Activated CD4-positive, alpha-beta T cell treated with anti-CD3 and anti-CD28 coated beads for 36 hours (primary cell): ENCODE measurements around the gene SERPINA5. TPM values are rescaled to one million over a fixed set of nuclear protein-coding genes. Genes with fewer than 3 reads are reported as not detected.
"Not testable (repeated sequence)": the region's sequence is repeated elsewhere in the genome, so short reads cannot be mapped to it uniquely, and the experiment has no call there.

Source experiments
- ATAC-seq: fragments of 200-7000 bp; cut with Tn5 transposase; one replicate; pipeline ENCODE4 v1.10.0; 2021; ENCODE audit warnings: mild to moderate bottlenecking, moderate library complexity
- CTCF ChIA-PET: fragments of 350-600 bp; sonication (Branson Sonifier 250); formaldehyde crosslinking; loops from one replicate; lab custom pipeline; 2021; ENCODE audit warnings: antibody characterized with exemption; lab: Charles Lee
- POLR2A ChIA-PET: fragments of 350-600 bp; sonication (Branson Sonifier 250); formaldehyde crosslinking; loops from one replicate; lab custom pipeline; 2021; ENCODE audit warnings: antibody characterized with exemption, inconsistent platforms; lab: Charles Lee
- DNase-seq: peaks from one replicate; pipeline ENCODE4 v3.0.0-alpha.2; 2020
- H3K27ac Mint-ChIP-seq: one replicate; pipeline ENCODE4 v1.8.0; 2021; ENCODE audit warnings: mixed read lengths
- H3K27me3 Mint-ChIP-seq: one replicate; pipeline ENCODE4 v1.8.0; 2021; ENCODE audit warnings: mixed read lengths
- H3K36me3 Mint-ChIP-seq: one replicate; pipeline ENCODE4 v1.8.0; 2021; ENCODE audit warnings: low read depth, mixed read lengths
- H3K4me1 Mint-ChIP-seq: one replicate; pipeline ENCODE4 v1.8.0; 2021; ENCODE audit warnings: mixed read lengths
- H3K4me3 Mint-ChIP-seq: one replicate; pipeline ENCODE4 v1.8.0; 2021; ENCODE audit warnings: mild to moderate bottlenecking, moderate library complexity, mixed read lengths
- H3K9me3 Mint-ChIP-seq: one replicate; pipeline ENCODE4 v1.8.0; 2021; ENCODE audit warnings: low read depth, mixed read lengths
- intact Hi-C, 2 experiments: fragments of 100-400 bp; cut with DNase I in 1 of 2; cut with micrococcal nuclease in 1 of 2; formaldehyde crosslinking; loops; one replicate each; pipeline versions ENCODE4 v1.14.2 to v1.15.1; 2022 to 2024; cut with DNase I, micrococcal nuclease
- total RNA-seq, 2 experiments: library from RNA; stranded (reverse); gene quantifications; one replicate each; pipeline ENCODE4 v1.2.3, GENCODE V29; 2021

The SERPINA5 gene
- total RNA-seq, 2 experiments from 2014 or later: not detected

DNA sequence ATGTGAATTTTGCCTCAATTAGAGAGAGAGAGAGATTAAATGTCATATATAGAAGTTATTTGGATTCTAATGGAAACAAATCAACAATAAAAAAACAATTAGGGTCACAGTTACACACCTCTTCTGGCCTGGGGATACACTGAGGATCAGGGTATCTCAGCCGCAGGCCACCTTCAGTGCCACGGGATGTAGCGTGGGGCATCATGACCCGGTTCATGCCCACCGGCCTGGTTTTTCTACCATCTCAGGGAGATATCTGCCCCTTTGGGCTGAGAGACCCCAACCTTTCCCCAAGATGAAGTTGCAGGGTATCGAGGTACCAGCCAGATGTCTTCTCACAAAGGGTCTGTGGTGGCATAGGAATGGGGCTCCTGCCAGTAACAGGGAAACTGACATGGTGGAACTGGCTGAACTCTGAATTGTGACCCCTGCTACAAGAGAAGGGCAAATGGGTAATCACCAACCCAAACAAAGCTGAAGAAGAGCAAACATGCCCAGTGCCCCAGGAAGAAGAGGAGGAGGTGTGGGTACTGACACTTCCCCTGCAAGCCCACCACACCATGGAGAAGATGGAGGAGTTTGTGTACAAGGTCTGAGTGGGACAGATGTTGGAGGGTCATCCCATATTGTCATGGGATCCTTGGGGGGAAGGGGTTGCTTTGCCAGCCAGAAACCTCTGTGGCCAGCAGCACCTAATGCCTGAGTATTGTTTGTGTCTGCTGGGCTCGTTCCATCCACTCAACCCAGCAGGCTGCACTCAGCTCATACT, 50.5 kb downstream of the SERPINA5 start:
- DNase-seq (no peak), ATAC-seq (no peak)
- intact Hi-C loops: no loop called here
- ChIA-PET CTCF (no interaction called here), POLR2A (no interaction called here)
- Mint-ChIP-seq H3K4me1 (no peaks in the 10 kb centered on the region), H3K4me3 (no peak overlapping the region), H3K36me3 (no peaks in the 10 kb centered on the region), H3K27me3 (peaks cover 11% of the 10 kb centered on the region), H3K27ac (no peak overlapping the region), H3K9me3 (no peaks in the 10 kb centered on the region)

DNA sequence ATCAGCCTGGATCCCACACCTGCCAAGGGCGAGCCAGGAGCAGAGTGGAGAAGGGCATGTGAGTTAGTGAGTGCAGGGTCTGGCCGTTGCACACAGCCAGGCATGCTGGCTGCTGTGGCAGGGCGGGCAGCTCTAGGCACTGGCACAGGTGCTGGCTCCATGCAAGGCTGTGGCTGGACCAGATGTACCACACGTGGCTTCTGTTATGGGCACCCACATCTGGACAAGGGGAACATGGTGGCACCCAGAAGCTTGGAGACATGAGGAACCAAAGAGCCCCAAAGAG, 51.0 kb downstream of the SERPINA5 start:
- CTCF ChIA-PET: no interaction called here
- no peak overlapping the region for H3K4me3 Mint-ChIP-seq
- POLR2A ChIA-PET: no interaction called here
- no peaks in the 10 kb centered on the region for H3K4me1 Mint-ChIP-seq
- DNase-seq: no peak
- intact Hi-C loops: no loop called here
- no peaks in the 10 kb centered on the region for H3K9me3 Mint-ChIP-seq
- no peaks in the 10 kb centered on the region for H3K36me3 Mint-ChIP-seq
- peaks cover 11% of the 10 kb centered on the region for H3K27me3 Mint-ChIP-seq
- H3K27ac Mint-ChIP-seq: no peak overlapping the region
- no peak for ATAC-seq

DNA sequence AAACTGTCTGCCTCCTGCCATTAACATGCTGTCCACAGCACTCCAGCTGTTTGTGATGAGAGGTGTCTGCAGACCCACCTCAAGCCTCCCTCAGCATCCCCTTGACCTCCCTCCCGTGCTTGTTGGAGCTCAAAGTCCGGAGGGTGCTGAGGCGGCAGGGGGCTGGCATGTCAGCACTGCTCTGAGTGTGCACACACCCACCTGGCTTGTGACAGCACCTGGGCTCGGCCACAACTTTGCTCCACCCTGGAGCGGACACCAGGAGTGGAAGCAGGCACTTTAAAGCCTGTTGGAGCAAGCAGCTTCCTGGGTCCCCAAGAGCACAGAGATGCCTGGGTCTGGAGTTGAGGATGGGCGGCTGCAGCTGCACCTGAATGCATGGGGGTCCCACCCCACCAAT, 51.9 kb downstream of the SERPINA5 start:
- no peaks in the 10 kb centered on the region for H3K36me3 Mint-ChIP-seq
- ChIA-PET CTCF (no interaction called here), POLR2A (no interaction called here)
- DNase-seq (no peak), ATAC-seq (no peak)
- no peak overlapping the region for H3K27ac Mint-ChIP-seq
- intact Hi-C loops: no loop called here
- H3K9me3 Mint-ChIP-seq: no peaks in the 10 kb centered on the region
- H3K27me3 Mint-ChIP-seq: peaks cover 11% of the 10 kb centered on the region
- H3K4me3 Mint-ChIP-seq: no peak overlapping the region
- no peaks in the 10 kb centered on the region for H3K4me1 Mint-ChIP-seq

DNA sequence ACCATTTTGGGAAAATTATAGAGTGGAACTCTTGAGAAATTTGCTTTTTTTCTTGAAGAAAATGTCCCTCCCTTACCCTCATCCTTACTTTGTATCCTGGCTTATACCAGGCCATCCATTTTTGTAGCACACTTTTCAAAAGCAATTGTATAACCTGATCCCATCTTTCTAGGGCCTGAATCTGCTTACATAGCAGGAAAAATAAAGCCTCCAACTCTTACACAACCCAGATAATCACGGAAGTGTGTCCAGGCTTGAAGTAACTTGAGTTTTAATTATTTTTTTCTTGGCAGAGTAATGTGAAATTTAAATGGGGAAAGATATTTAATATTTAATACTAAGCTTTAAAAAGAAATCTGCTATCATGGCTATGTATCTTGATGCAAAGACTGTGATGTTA, 53.9 kb downstream of the SERPINA5 start:
- no peaks in the 10 kb centered on the region for H3K36me3 Mint-ChIP-seq
- no peak for DNase-seq
- intact Hi-C loops: no loop called here
- no peak for ATAC-seq
- no peaks in the 10 kb centered on the region for H3K4me1 Mint-ChIP-seq
- H3K27me3 Mint-ChIP-seq: peaks cover 8% of the 10 kb centered on the region
- H3K27ac Mint-ChIP-seq: no peak overlapping the region
- ChIA-PET POLR2A (no interaction called here), CTCF (no interaction called here)
- H3K4me3 Mint-ChIP-seq: no peak overlapping the region
- H3K9me3 Mint-ChIP-seq: no peaks in the 10 kb centered on the region

DNA sequence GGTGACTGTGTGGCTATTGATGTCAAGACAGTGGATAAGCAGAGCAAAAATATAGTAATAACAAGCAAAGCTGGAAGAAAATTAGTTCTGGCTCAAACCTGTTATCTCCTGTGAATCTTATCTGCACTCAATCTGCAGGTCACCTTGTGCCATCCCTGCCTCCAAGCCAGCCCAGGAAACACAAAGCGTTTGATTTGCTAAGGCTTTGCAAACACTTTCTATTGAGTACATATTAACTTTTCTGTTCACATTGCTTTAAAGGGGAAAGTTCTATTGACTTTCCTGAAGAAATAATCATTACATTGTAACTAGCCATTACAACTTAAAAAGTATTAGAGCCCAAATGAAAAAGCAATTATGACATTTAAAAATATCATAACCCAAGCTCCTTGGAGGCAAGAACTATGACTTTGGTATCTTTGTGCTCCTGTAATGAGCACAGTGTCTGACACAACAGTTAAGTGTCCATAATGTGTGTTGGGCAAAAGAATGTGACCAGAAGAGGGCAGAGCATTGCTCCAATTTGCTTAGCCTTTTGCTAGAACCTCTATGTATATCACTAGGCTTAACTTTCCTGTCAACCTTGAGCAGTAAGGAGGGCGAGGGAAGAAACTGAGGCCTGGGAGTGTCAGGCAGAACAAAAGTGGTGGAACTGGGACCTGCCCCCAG, 55.7 kb downstream of the SERPINA5 start:
- ChIA-PET CTCF (no interaction called here), POLR2A (no interaction called here)
- no peak overlapping the region for H3K4me3 Mint-ChIP-seq
- H3K4me1 Mint-ChIP-seq: no peaks in the 10 kb centered on the region
- intact Hi-C loops: no loop called here
- DNase-seq (no peak), ATAC-seq (no peak)
- H3K27me3 Mint-ChIP-seq: peaks cover 3% of the 10 kb centered on the region
- no peaks in the 10 kb centered on the region for H3K9me3 Mint-ChIP-seq
- H3K36me3 Mint-ChIP-seq: no peaks in the 10 kb centered on the region
- no peak overlapping the region for H3K27ac Mint-ChIP-seq

DNA sequence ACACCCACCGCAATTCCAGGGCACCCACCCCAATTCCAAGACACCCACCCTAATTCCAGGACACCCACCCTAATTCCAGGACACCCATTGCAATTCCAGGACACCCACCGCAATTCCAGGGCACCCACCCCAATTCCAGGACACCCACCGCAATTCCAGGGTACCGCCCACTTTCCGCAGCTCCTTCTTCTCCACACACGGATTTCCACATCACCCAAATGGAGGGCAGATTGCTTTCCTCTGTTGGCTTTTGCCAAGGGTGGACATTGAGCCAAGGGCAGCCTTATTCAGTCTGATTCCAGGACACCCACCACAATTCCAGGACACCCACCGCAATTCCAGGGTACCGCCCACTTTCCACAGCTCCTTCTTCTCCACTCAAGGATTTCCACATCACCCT, 56.6 kb downstream of the SERPINA5 start:
- intact Hi-C loops, H3K4me1 Mint-ChIP-seq, DNase-seq, H3K9me3 Mint-ChIP-seq, CTCF ChIA-PET, H3K27me3 Mint-ChIP-seq, H3K4me3 Mint-ChIP-seq, H3K36me3 Mint-ChIP-seq, POLR2A ChIA-PET, H3K27ac Mint-ChIP-seq, ATAC-seq: not testable (repeated sequence)

DNA sequence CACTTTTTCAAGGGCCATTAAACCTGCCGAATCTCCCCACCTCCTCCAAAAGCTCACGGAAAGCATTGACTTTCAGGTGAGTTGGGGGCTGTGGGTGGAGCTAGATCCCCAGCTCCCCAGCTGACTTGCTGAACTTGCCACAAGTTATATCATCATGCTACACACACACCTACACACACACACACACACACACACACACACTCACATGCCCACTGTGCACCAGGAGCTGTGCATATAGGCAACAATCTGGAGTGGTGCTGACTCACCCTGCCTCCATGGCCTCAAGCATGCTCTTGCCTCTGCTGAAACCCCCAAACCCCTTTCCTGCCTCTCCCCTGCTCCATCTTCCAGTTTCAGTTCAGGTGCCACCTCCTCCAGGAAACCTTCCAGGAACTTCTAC, 57.1 kb downstream of the SERPINA5 start:
- H3K36me3 Mint-ChIP-seq: no peaks in the 10 kb centered on the region
- no peaks in the 10 kb centered on the region for H3K9me3 Mint-ChIP-seq
- POLR2A ChIA-PET: no interaction called here
- peaks cover 3% of the 10 kb centered on the region for H3K27me3 Mint-ChIP-seq
- H3K27ac Mint-ChIP-seq: no peak overlapping the region
- H3K4me1 Mint-ChIP-seq: no peaks in the 10 kb centered on the region
- DNase-seq (no peak), ATAC-seq (no peak)
- CTCF ChIA-PET: interaction anchor here (0.6 to 0.7 kb wide), 3 partner anchors 51 to 984 kb away, joined by 3 to 4 read pairs (median 3); no protein-coding TSS in a partner anchor
- no peak overlapping the region for H3K4me3 Mint-ChIP-seq
- intact Hi-C loops: no loop called here

DNA sequence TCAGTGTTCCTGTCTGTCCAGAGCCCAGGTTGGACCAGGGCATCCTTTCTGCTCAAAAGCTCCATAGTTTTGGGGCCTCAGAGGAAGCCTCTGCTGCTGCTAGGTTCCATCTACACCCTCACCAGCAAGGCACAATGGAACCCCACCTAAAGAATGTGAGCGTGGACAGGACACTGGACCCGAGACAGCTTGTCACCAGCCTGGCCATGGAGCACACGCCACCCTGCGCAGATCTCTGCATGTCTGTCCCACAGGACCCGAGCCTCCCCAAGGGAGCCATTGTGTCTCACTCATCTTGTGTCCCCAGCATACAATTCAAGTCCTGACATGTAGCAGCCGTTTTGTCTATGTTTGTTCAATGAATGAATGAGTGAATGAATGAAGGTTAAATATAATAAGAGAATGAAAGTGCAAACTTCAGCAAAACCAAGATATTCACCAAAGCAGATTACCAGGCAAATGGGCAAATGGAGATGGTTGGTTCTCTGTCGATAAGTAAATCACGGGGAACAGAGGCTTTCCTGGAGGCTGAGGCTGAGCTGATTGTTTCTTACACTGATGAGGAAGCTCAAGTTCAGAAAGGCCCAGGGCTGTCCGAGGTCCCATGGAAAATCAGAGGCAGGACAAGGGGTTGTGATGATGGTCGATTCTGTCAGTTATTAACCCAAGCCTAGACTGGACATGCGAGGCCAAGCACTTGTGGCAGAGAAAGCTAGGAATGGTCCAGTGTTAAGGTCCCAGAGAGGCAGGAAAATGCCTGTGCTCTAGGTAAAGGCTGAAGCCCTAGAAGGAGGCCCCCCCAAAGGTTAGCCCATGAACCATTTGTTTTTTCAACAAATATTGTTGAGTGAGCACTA, 58.0 kb downstream of the SERPINA5 start:
- Mint-ChIP-seq H3K4me3 (no peak overlapping the region), H3K27ac (no peak overlapping the region), H3K36me3 (no peaks in the 10 kb centered on the region), H3K4me1 (no peaks in the 10 kb centered on the region), H3K9me3 (no peaks in the 10 kb centered on the region), H3K27me3 (peaks cover 3% of the 10 kb centered on the region)
- no peak for ATAC-seq
- ChIA-PET POLR2A (no interaction called here), CTCF (interaction anchor here (0.6 to 0.7 kb wide), 2 partner anchors 50 to 334 kb away, joined by 3 to 4 read pairs; no protein-coding TSS in a partner anchor)
- no peak for DNase-seq
- intact Hi-C loops: no loop called here

DNA sequence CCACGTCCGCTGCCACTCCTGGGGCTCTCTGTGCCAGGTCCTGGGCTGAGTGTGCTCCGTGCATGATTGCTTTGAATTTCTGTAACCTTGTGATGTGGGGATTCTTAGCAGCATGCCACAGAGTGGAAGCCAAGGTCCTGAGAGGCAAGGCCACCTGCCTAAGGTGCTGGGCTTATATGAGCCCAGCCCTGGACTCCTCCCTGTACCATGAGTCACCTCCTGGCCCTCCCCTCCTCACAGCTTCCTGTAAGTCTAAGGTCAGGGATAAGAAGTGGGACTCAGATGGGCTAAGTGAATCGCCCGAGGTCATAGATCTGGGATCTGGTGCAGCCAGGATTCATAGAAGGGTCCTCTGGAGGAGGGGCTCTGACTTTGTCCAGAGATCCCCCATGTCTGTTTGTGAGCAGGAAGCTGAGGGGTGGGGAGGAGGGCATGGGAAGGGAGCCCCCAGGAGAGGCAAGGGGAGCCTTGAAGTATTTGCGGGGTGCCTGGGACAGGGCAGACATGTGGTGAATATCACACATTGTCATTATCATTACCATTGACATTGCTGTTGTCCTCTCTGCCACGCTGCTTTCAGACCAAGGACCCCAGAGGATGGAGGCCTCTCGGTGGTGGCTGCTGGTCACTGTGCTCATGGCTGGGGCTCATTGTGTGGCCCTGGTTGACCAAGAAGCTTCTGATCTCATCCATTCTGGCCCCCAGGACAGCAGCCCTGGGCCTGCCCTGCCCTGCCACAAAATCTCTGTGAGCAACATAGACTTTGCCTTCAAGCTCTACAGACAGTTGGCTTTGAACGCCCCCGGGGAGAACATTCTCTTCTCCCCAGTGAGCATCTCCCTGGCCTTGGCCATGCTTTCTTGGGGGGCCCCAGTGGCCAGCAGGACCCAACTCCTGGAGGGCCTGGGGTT, 59.8 kb downstream of the SERPINA5 start:
- H3K36me3 Mint-ChIP-seq: no peaks in the 10 kb centered on the region
- intact Hi-C loops: no loop called here
- no peak for DNase-seq
- no peak for ATAC-seq
- no peaks in the 10 kb centered on the region for H3K4me1 Mint-ChIP-seq
- POLR2A ChIA-PET: no interaction called here
- CTCF ChIA-PET: no interaction called here
- no peaks in the 10 kb centered on the region for H3K9me3 Mint-ChIP-seq
- H3K4me3 Mint-ChIP-seq: no peak overlapping the region
- H3K27ac Mint-ChIP-seq: no peak overlapping the region
- H3K27me3 Mint-ChIP-seq: peaks cover 8% of the 10 kb centered on the region

DNA sequence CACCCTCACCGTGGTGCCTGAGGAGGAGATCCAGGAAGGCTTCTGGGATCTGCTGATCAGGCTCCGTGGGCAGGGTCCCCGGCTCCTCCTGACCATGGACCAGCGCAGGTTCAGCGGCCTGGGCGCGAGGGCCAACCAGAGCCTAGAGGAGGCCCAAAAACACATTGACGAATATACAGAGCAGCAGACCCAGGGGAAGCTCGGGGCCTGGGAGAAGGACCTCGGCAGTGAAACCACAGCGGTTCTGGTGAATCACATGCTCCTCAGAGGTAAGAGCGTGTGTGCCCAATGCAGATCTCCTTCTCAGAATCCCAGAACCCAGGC, 60.4 kb downstream of the SERPINA5 start:
- Mint-ChIP-seq H3K27ac (no peak overlapping the region), H3K9me3 (no peaks in the 10 kb centered on the region)
- POLR2A ChIA-PET: no interaction called here

More for the DNA sequence above, 60.4 kb downstream of the SERPINA5 start:
- Mint-ChIP-seq H3K4me1 (no peaks in the 10 kb centered on the region), H3K27me3 (peaks cover 9% of the 10 kb centered on the region), H3K4me3 (no peak overlapping the region), H3K36me3 (no peaks in the 10 kb centered on the region)
- no peak for DNase-seq
- no peak for ATAC-seq
- intact Hi-C loops: no loop called here
- CTCF ChIA-PET: no interaction called here
